NCI-H1436 (cell line): ENCODE measurements around the gene KLK1.

Experiments
- DNase-seq: peaks from one replicate; lab custom pipeline; 2025; lab: John Stamatoyannopoulos, UW

The KLK1 gene

GRCh38 chr19:50823389-50824042, at the start of gene KLK1:
TSS of gene KLK1 (minus strand) at chr19:50823787. CDS start at chr19:50823748, 39 bp downstream.
- no peak for DNase-seq

GRCh38 chr19:50873056-50873455, 49.5 kb upstream of the KLK1 start, which contains the start of gene KLK2:
TSS of gene KLK2 (plus strand) at chr19:50873439. CDS start at chr19:50873474, 35 bp downstream.
- no peak for DNase-seq

- no peak for DNase-seq
Observed at GRCh38 chr19:50870417-50871089, 47.0 kb upstream of the KLK1 start.

GRCh38 chr19:50869479-50869878, 45.9 kb upstream of the KLK1 start:
- DNase-seq, result no peak

- DNase-seq, result no peak
Observed at GRCh38 chr19:50861496-50862286, 38.1 kb upstream of the KLK1 start.

GRCh38 chr19:50861010-50861409, 37.4 kb upstream of the KLK1 start:
- DNase-seq, result no peak

GRCh38 chr19:50859849-50860248, 36.3 kb upstream of the KLK1 start:
- no peak for DNase-seq

- peak; percentile 70 for DNase-seq
Observed at GRCh38 chr19:50858886-50859285, 35.3 kb upstream of the KLK1 start.

GRCh38 chr19:50857366-50857765, 33.8 kb upstream of the KLK1 start:
- DNase-seq, result no peak

- no peak for DNase-seq
Observed at GRCh38 chr19:50854636-50855410, 31.2 kb upstream of the KLK1 start, which contains the start of gene KLK3. TSS of gene KLK3 (plus strand) at chr19:50854915. CDS start at chr19:50854956, 41 bp downstream.

GRCh38 chr19:50851620-50852019, 28.0 kb upstream of the KLK1 start:
- no peak for DNase-seq

GRCh38 chr19:50850738-50851137, 27.2 kb upstream of the KLK1 start:
- DNase-seq, result no peak

- DNase-seq, result peak; percentile 37
Observed at GRCh38 chr19:50844296-50844935, 20.8 kb upstream of the KLK1 start.

- DNase-seq, result no peak
Observed at GRCh38 chr19:50843701-50844221, 20.2 kb upstream of the KLK1 start.

- DNase-seq, result no peak
Observed at GRCh38 chr19:50843205-50843604, 19.6 kb upstream of the KLK1 start.

GRCh38 chr19:50842130-50842529, 18.5 kb upstream of the KLK1 start:
- no peak for DNase-seq

GRCh38 chr19:50839712-50840655, 16.4 kb upstream of the KLK1 start:
- no peak for DNase-seq

GRCh38 chr19:50838239-50838638, 14.7 kb upstream of the KLK1 start:
- peak; percentile 27 for DNase-seq

- peak; percentile 51 for DNase-seq
Observed at GRCh38 chr19:50837300-50837699, 13.7 kb upstream of the KLK1 start.
